GM20431 (cell line): ENCODE measurements around the gene FOXC1.

ENCODE experiments used
- in situ Hi-C: fragments of 300-500 bp; cut with MseI, MboI; formaldehyde crosslinking; loops from one replicate; pipeline ENCODE4 v1.15.0; 2020; ENCODE audit warnings: low sequenced_read_pairs; ENCODE audit not compliant: unreplicated experiment

Gene FOXC1

DNA sequence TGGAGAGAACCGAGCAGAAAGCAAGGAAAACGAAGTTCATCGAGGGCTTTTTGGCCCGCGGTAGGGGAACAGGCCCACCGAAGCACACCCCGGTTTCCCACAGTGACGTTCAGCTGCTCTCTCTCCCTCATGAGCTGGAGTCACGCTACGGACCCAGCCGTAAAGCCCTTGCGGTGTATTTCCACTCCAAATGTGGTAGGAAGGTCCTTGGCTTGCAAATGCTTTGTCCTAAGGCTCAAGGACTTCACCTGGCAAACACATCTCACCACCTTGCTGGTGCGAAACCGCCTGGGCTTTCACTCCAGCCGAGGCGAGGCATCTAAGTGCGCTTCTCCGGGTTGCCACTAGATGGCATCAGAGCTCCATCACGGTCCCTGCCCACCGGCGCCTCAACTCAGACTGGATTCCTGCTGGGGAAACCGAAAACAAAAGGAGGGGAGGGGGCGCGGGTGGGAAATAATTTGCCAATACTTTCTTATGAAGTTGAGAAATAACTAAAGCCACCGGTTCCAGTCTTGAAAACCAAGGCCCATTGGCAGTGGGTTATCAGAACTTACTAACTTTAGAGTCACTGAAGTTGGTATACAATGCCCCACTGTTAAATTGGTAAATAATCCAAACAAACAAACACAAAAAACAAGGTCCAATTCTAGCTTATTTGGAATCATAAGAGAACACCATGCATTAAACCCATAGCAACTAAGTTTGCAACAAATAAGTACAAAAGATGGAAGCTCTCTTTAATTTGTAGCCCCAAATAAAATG lies 13.4 kb upstream of the FOXC1 start:
- in situ Hi-C loops, result loop anchor here (25.0 kb wide), 2 partner anchors 1041 to 1141 kb away; no protein-coding TSS in a partner anchor

DNA sequence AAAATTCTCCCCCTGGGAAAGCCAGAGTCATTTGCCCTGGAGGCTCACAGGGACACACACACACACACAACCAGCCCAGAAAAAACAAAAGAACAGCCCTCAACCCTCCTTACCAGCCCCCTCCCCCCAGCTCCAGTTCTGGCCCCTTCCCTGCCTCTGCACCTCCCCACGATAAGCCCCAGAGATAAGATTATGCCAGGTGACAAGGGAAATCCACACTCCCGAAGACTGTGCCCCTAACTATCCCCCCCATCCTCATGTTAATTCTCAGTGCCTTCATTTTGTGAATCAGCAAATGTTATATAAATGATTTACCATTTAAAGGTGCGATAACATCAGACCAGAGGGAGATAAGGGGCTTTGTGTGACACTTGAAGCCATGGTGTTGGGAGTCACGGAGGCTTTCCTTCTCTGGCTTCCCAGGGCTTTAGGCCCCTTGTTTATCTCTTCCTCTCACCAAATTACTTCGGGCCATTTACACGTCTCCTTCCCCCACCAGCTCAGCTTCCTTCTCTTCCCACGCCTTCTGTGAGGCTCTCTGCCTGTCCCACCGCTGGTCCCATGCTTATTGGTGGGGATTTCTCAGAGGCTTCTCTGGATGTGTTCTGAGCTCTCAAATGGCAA lies 12.5 kb upstream of the FOXC1 start:
- in situ Hi-C loops, result loop anchor here (25.0 kb wide), 2 partner anchors 1040 to 1140 kb away; no protein-coding TSS in a partner anchor

- in situ Hi-C loops, result loop anchor here (25.0 kb wide), 2 partner anchors 1039 to 1139 kb away; no protein-coding TSS in a partner anchor
These were observed 11.8 kb upstream of the FOXC1 start for GRCh38 chr6:1597924-1598323.

DNA sequence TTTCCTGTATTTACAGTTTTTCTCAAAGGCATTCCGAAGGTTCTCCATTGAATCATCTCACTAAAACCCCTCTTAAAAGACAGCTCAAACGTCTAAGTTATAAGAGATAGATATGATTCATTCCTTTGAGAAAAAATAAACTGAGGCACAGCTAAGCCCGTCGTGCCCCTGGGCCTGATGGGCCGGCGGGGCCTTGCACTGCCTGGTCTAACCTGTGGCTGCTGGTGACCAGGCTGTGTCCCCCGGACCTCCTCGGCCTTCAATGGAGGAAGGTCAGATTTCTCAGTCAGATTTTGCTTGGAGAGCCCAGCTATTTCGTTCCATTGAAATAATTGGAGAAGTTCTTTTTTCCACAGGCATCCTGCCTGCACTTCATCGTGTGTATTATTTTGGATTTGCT lies 11.3 kb upstream of the FOXC1 start:
- in situ Hi-C loops, result loop anchor here (25.0 kb wide), 2 partner anchors 1039 to 1139 kb away; no protein-coding TSS in a partner anchor

GRCh38 chr6:1598886-1599285 lies 10.8 kb upstream of the FOXC1 start:
- in situ Hi-C loops, result loop anchor here (25.0 kb wide), 2 partner anchors 1038 to 1138 kb away; no protein-coding TSS in a partner anchor

DNA sequence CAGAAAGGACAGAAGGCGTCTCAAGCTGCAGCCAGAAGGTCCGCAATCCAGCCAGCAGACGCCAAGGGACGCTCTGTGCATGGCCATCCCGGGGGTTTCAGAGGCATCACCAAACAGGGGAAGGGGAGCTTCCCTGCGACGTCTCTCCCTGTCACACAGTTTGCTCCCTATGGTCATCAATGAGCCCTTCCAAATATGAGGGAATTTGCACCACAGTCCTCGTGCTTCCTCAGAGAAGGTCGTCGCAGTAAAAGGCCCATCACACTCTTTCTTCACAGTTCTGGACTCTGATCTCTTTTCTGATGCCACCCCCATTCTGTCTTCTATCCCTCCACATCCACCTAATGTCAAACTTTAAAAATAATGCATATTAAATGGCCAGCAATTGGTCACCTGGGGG lies 10.2 kb upstream of the FOXC1 start:
- in situ Hi-C loops, result loop anchor here (25.0 kb wide), 2 partner anchors 1038 to 1138 kb away; no protein-coding TSS in a partner anchor

- in situ Hi-C loops, result loop anchor here (10.0 to 25.0 kb wide), 3 partner anchors 512 to 755 kb away; no protein-coding TSS in a partner anchor
These were observed 9.5 kb upstream of the FOXC1 start for GRCh38 chr6:1600063-1600763.

- in situ Hi-C loops, result loop anchor here (10.0 to 25.0 kb wide), 3 partner anchors 512 to 754 kb away; no protein-coding TSS in a partner anchor
These were observed 9.0 kb upstream of the FOXC1 start for GRCh38 chr6:1600764-1601157.

DNA sequence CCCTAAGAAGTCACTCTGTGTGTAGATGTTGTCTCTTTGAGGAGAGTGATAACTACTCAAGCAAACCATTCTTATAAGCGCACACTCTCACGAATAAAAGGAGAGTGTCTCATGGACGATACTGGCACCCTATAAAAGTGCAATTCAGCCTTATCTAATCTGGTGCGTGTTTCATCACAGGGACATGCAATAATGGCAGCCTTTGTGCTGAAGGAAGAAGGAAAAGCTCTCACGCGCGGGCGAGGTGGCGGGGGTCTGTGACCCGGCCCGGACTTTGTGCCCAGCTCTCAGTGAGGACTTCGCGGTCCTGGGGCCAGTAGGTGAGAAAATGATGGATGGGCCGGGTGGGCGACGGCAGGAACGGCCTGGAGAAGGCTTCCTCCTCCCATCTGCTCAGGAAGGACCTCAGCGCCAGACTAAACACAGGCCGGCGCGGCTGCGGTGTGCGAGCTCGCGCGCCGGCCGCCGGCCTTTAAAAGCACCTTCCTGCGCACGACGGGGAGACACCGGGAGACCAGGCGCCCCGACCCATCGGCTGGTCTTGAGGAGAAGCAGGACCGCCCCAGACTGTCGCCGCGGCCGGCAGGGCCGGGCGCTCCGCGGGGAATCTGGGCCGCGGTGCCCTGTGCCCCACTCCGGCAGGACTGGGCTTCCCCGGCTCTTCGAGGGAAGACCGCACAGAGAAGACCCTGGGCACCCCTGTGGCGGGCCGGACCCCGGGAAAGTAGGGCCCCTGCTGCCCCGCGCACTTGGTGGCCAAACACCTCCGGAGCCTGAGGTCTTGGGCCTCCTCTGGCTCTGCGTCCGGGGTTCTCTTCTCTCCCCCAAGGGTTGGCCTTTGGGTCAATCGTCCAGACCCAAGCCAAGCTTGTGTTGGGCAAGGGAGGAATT lies 8.3 kb upstream of the FOXC1 start:
- in situ Hi-C loops, result loop anchor here (10.0 to 25.0 kb wide), 3 partner anchors 511 to 753 kb away; no protein-coding TSS in a partner anchor

DNA sequence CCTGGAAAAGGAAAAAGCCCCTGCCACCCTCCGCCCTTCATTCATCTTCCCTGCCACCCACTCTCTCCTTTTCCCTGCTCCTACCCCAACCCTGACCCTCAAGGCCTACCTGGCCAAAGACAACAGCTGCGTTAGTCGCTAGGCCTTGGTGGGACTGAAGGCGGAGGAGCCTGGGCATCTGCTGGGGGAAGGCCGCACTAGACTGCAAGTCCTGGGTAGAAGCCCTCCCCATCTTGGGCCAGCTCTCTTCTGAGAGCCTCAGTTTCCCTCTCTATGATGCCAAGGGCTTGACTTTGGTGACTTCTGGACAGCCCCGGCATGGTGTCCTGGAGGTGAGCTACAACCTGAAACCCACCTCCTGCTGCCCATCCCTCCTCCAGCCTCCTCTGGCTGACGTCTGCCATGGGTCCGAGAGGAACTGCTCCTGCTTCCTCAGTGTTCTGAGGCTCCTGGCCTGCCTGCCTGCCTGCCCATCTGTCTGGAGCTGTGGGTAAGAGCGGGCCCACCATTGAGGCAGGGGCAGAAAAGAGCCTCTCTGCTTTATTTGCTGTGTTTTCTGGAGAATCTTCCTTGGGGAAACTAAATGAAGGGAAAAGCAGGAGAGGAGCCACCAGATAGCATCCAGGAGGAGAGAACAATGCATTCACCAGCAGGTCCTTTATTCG lies 7.5 kb upstream of the FOXC1 start:
- in situ Hi-C loops, result loop anchor here (10.0 to 25.0 kb wide), 3 partner anchors 510 to 753 kb away; no protein-coding TSS in a partner anchor

- in situ Hi-C loops, result loop anchor here (10.0 to 25.0 kb wide), 3 partner anchors 509 to 751 kb away; no protein-coding TSS in a partner anchor
These were observed 6.0 kb upstream of the FOXC1 start for GRCh38 chr6:1603708-1604107.

GRCh38 chr6:1604158-1605003 lies 5.3 kb upstream of the FOXC1 start:
- in situ Hi-C loops, result loop anchor here (10.0 to 25.0 kb wide), 3 partner anchors 508 to 750 kb away; no protein-coding TSS in a partner anchor

- in situ Hi-C loops, result loop anchor here (10.0 to 25.0 kb wide), 3 partner anchors 507 to 750 kb away; no protein-coding TSS in a partner anchor
These were observed 4.5 kb upstream of the FOXC1 start for GRCh38 chr6:1605004-1605892.

DNA sequence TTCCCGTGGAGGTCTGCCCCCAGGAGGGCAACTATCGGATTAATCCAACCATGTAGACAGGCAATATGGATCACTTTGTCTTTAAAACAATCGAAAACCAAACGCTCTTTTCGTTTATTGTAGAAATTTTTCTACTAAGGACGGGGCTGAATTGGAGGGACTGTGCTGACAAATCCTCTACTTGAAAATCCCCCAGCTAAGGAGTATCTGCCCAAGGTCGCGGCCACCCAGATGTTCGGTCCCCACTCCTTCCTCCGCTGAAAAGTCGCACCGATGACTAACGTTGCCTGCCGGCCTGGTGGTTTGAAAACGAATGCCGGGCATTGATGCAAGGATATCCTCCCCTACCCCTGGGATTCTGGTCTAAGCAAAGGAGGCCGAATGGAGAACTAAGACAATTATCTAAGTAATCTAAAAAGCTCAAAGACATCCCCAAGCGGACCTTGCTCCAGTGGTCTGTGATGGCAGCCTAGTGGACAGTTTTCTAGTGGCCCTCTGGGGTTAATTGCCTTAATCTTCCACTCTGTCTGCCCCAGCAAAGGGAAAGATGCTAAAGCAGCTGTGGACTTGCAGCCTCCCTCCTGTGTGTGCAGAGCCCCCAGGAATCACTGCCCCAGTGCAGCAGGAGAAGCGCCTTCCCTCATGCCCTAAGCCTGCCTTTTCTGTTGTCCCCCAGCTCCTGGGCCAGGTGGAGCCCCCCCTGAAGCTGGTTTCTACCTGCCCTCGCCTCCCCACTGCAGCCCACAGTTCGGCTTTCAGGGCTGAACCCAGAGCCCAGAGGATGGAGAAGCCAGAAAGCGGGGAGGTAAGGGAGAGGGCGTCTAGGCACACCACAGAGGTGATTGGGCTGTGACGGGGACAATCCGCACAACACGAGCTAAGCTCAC lies 3.6 kb upstream of the FOXC1 start:
- in situ Hi-C loops, result loop anchor here (10.0 to 25.0 kb wide), 3 partner anchors 506 to 749 kb away; no protein-coding TSS in a partner anchor

DNA sequence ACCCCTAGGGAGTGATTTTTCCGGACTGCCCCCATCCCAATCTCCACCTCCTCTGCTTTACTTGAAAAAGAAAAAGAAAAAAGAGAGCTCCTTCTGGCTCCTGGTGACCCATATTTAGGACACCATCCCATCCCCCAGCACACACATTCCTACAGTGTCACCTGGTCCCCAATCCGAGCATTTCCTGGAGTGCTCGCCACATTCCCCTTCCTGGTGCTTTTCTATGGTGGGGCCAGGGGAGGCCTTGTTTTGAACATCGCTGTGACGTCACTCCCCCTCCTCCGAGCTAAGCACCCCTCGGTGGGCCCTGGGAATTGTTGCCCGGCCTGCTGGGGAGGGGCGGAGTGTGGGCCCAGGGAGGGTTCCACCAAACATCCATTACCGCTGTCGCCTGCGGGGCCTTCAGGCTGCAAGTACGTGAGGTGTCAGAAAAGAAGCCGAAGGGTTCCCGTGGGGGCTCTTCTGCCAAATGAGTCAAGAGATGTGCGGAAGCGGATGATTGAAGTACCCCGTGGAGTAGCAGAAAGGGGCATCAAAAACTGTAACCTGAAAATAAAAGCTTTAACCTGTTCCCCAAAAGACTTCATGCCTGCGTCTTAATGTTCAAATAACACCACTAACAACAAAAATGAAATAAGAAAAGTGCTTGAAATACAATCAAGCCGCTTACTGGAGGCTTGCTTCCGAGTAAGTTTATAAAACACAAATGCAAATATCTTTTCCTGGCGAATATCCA lies 2.8 kb upstream of the FOXC1 start:
- in situ Hi-C loops, result loop anchor here (10.0 to 25.0 kb wide), 3 partner anchors 505 to 748 kb away; no protein-coding TSS in a partner anchor
